Suprapubic skin (tissue), 3 donors: ENCODE results near the gene MAPK12.

ENCODE experiments used
- EP300 ChIP-seq: sonication (generic); formaldehyde crosslinking; IDR thresholded peaks from one replicate; pipeline ENCODE4 v1.6.1; 2017; ENCODE audit warnings: antibody characterized with exemption
- TF ChIP-seq, protein P1 (sequence below), 2 donors: fragments of 200-600 bp in 1 of 2; fragments of 450-650 bp in 1 of 2; sonication (generic) in 1 of 2; IDR thresholded peaks; one replicate each; pipeline ENCODE4 v1.5.1; 2016 to 2019; ENCODE audit warnings: antibody characterized with exemption in 2 of 2, mild to moderate bottlenecking in 1 of 2, moderate library complexity in 1 of 2

DNA sequence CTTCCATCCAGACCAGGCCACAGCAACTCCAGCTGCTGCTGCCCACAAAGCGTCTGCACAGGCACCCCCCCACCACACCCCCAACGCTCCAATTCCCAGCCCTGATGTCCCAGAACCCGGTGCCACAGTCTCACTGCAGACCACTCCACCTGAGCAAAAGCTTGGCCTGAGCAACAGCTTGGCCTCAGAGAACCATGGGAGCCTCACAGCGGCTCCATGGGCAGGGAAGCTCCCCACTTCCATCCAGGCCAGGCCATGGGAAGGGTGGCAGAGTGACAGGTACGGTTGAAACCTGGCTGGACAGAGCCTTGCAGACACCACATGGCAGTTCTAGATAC lies 32.8 kb upstream of the MAPK12 start:
- TF ChIP-seq, protein P1, sequence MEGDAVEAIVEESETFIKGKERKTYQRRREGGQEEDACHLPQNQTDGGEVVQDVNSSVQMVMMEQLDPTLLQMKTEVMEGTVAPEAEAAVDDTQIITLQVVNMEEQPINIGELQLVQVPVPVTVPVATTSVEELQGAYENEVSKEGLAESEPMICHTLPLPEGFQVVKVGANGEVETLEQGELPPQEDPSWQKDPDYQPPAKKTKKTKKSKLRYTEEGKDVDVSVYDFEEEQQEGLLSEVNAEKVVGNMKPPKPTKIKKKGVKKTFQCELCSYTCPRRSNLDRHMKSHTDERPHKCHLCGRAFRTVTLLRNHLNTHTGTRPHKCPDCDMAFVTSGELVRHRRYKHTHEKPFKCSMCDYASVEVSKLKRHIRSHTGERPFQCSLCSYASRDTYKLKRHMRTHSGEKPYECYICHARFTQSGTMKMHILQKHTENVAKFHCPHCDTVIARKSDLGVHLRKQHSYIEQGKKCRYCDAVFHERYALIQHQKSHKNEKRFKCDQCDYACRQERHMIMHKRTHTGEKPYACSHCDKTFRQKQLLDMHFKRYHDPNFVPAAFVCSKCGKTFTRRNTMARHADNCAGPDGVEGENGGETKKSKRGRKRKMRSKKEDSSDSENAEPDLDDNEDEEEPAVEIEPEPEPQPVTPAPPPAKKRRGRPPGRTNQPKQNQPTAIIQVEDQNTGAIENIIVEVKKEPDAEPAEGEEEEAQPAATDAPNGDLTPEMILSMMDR (IDR thresholded peaks at IDR 0.05), result no peak
- no peak for TF ChIP-seq EP300
